GM18909 (cell line): Measurements from ENCODE around the gene WASF2.
"Not testable (repeated sequence)": the region's sequence is repeated elsewhere in the genome, so short reads cannot be mapped to it uniquely, and the experiment has no call there.

Experiments
- ATAC-seq: cut with Tn5 transposase; IDR thresholded peaks from one replicate; pipeline ENCODE4 v1.9.1; 2021; ENCODE audit warnings: mild to moderate bottlenecking; ENCODE audit not compliant: unreplicated experiment, poor library complexity

WASF2 gene, protein sequence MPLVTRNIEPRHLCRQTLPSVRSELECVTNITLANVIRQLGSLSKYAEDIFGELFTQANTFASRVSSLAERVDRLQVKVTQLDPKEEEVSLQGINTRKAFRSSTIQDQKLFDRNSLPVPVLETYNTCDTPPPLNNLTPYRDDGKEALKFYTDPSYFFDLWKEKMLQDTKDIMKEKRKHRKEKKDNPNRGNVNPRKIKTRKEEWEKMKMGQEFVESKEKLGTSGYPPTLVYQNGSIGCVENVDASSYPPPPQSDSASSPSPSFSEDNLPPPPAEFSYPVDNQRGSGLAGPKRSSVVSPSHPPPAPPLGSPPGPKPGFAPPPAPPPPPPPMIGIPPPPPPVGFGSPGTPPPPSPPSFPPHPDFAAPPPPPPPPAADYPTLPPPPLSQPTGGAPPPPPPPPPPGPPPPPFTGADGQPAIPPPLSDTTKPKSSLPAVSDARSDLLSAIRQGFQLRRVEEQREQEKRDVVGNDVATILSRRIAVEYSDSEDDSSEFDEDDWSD

DNA sequence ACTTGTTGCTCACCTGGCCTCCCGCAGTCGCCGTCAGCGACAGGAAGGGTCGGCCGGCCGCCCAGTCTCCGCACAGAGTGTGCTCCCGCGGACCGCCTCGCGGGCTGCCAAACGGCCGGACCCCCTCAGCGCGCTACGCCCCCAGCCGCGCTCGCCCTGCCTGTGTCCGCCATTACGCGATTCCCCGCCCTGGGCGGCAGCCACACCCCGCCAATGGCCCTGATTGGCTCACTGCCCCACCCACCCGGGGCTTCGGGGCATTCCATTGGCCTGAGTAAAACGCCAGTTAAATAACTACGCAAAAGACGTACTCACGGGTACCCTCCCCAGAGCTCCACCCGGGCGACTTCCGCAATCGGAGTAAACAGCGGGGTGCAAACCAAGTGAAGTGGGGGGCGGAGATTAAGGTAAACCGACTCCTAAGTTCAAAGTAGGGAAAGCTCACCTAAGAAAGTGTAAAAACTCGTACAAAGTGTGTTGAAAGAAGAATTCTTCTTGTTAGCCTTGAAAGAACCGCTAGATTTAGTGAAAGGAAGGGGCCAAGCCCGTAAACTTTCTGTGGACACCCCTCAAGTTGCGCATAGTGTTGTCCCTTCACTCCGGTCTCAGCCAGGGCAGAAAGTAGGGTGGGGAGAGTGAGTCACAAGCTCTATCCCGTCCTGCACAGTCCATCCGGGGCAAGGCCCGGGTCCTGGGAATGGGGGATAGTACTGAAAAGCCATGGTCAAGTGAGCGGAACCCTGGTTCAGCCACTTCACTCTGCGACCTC, at the start of gene WASF2:
Gene WASF2, minus strand, starts transcription at position 195 of the 769 bp plus-strand sequence. CDS start 61,277 bp downstream, outside the sequence.
- ATAC-seq, result peak; percentile 82

DNA sequence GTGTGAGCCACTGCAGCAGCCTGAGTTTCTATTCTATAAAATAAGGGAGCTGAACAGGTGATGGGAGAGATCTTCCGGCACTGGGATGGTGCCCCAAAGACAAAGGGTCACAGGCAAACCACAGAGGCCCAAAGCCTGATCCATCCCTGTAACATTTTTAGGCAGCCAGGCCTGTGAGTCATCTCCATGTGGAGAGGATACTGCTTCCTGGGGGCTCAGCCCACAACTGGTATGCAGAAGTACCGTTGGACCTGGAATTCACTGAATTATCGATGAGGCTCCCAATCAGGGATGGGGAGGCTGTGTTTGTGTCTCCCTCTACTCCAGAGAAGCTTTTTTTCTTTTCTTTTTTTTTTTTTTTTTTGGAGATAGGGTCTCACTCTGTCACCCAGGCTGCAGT, 48.8 kb upstream of the WASF2 start:
- ATAC-seq, result no peak

DNA sequence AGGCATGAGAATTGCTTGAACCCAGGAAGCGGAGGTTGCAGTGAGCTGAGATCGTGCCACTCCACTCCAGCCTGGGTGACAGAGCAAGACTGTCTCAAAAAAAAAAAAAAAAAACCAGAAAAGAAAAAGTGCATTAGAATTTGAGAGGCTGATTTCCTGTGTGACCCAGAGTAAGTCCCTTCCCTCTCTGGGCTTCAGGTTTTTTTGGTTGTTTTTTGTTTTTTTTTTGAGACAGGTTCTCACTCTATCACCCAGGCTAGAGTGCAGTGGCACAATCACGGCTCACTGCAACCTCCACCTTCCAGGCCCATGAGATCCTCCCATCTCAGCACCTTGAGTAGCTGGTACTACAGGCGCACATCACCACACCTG, 48.3 kb upstream of the WASF2 start:
- not testable (repeated sequence) for ATAC-seq

DNA sequence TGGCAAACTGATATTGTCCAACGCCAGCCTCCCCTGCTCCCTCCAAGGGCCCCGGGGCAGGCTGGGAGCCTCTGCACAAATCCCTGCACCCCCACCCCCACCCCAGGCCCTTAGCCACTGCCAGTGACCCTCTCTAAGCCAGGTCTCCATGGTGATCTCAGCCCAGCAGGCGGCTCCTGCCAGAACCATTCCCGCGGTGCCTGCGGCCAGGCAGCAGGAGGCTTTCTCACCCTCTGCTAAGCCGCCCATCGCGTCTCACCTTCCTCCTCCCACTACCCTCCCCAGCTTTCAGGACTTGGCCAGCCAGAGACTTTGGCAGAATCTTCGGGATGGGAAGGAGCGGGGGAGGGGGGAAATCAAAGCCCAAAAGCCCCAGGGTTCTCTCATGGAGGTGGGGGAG, 46.8 kb upstream of the WASF2 start:
- ATAC-seq, result no peak

DNA sequence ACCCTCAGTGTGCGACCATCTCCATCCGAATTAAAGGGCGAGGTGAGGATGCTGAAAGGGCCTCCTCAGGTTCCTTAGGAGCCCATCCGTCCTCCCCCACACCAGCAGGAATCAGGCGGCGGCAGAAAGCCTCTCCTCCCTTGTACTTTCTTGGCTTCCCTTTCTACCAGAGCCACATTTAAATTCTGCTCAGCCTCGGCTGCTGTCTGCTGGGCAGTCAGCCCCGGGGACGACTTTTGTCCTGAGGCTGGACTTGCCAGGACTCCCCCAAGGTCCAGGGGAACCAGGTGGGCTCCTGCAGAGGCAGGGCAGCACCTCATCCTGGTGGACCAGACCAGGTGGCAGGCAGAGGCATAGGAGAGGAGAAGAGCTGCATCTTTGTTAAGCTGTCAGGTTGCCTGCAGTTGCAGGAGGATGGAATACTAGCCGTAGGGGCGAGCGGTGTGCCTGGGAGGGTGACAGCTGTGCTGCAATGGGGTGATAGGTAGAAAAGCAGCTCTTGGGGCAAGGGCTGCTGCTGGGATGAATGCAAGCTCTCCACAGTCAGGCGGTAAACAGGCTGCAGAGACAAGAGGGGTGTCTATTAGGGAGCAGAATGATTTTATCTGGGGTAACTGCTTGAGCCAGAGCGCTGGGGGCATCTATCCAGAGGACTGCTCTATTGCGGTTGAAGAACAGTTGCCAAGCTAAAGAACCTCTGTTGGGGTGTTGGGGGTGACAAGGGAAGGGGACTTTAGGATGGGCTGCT, 46.2 kb upstream of the WASF2 start:
- no peak for ATAC-seq

DNA sequence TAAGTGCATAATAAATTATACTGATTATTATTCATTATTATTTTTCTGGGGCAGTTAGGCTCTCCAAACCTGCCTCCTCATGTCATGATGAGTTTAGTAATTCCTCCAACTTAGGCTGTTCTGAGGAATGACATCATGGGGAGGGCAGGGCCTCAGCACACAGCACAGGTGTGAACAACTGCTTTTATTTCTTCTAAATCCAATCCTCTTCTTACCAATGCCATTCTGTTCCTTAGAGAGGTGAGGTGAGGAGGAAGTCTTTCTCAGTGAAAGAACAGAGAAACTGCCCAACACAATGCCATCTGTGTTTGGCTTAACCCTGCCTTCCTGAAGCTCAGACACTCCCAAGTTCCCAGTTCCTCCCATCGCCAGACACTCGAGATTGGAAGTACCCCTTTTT, 45.4 kb upstream of the WASF2 start:
- no peak for ATAC-seq

DNA sequence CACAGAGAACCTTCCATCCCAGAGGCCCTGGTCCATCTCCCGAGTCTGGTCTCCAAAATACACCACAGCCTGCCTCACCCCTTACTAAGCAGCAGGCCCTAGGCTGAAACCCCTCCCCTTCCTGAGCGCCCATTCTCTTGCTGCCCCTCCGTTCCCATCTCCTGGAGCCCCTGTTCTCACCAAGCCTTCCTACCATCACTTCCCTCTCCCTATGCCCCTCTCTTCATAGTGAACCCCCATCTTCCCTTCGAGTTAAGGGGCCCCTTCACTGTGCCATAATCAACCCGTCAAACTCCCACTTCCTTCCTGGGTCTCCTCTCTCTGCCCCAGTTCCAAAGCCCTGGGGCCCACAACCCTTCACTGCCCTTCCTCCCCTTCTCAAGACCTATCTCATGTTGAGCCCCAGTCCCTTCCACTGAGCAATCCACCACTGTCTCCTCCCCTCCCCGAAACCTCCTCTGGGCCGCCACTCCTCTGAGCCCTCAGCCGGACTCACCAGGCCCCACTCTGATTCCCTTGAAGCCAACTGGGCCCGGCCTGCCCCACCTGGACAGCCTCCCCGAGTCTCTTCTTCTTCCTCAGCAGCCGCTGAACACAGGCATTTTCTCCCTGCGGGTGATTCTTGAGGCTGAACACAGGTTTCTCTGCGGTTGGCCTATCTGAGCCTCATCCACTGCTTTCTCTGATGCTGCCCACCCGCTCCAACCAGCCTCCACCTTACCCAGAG, 42.2 kb upstream of the WASF2 start:
- no peak for ATAC-seq

DNA sequence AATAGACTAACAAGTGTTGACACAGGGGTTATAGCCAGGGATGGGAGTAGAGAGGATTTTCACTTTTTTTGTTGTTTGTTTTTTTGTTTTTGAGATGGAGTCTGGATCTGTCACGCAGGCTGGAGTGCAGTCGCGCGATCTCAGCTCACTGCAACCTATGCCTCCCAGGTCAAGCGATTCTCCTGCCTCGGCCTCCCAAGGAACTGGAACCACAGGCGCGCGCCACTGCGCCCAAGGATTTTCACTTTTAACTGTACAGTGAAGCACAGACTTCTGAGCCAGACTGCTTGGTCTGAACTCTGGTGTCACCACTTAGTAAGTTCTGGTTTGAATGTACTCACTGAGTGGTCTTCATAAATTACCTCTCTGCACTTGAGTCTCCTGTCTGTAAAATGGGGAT, 40.2 kb upstream of the WASF2 start:
- no peak for ATAC-seq

DNA sequence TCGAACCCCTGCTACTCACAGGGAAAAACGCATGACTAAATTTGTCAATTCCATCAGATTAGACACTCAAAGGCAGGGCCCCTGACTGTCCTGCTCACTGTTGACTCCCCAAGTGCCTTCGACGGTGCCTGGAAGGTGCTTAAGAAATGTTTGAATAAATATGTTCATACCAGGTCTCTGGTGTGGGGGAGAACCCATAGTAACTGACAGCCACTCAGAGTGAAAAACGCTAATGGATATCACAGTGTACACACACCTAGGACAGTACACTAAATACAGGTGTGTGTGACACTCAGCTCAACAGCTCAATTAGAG, 39.7 kb upstream of the WASF2 start:
- ATAC-seq, result no peak

DNA sequence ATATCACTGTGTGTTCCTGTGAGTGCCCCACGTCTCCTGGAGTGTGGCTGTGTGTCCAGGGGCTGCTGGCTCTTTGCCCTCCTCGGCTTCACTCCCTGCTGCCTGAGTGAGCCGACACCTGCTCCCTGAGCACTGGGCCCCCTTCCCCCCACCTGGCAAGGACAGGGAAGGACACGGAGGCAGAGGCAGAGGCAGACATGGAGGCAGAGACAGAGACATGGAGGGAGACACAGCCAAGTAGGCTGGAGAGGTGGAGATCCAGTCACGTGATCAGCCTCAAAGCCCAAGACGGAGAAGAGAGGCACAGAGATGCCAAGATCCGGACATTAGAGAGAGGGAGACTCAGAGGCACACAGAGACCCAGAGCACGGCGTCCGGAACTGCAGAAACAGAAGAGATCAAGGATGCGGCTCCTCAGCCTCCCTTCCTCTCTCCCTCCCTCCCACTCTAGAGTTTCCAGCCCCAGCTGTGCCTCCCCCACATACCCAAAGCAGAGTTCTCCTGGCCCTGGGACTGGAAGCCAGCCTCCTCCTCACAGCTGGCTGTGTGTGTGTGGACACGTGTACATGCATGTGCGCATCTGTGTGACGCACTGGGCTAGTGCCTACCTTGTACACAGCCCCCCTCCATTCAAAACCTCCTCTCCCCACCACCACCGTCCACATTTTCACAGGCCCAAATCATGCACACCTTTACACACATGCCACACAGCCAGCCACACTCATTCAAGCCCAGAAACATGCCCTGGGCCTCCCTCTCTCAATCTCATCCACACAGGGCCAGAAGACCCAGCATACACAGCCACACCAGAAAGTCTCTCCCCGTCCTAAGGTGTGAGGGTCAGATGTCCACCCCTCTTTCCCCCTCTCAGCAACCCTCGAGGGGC, 39.1 kb upstream of the WASF2 start:
- no peak for ATAC-seq

DNA sequence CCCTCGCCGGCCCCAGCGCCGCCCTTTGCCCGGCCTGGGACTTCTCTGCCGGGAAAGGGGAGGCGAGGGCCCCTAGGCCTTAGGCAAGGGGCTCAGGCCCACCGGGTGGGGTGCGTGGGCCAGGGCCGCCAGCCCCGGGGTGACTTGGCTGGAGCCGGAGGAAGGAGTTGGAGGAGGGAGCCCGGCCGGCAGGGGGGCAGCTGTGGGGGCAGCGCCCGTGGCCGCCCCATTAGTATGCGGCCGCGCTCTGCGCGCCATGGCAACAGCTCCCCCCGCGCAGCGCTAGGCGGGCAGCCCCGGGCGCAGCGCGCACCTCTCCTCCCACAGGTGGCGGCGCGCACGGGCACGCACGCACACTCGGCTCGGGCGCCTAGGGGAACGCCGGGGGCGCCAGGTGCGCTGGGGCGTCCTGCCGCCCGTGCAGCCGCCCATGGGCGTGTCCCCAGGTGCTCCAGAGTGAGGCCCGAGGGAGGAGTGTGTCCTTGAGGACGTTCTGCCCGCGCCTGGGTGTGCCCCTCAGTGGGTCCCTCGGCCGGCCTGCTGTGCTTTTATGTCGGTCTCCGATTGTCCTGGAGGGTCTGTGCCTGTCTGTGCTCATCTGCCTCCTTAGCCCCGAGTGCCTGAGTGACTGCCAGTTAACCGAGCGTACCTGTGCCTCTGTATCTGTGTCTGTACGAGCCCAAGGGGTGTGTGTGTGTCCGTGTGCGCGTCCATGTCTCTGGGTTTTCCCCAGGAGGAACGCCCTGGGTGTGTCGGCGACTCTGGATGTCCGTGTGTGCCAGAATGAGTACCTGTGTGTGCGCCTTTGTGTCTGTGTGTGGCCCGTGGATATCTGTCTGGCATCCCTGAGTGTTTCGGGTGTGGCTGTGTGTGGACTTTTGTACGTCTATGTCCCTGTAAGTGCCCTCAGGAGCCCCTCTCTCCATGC, 38.2 kb upstream of the WASF2 start:
- ATAC-seq, result peak; percentile 37

DNA sequence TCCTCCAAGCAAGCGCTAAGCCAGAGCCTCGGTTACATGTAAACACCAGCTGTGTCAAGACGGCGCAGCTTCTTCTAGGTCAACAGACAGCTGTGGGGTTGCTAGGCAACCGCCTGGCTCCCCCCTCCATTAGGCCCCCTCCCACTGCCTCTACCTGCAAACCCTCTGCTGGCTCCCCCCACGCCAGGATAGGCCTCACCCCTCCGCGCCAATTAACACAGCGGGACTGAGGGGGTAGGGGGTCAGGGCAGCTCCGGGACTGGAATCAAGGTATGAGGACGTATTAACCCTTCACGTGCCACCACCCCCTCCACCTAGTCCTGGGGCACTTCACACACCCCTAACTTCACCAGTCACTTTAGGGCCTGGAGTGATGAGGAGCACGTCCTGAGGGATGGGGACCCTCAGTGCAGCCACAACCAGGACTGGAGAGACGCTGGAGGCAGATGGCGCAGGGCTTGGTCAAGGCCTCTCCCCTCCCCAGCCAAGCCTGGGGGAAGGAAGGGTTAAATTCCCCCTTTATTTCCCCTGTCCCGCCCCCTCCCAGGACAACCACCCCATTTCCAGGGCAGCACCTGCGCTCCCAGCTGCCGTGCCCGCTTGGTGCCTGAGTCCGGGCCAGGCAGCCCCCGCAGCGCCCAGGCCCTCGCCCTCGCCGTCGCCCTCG, 37.4 kb upstream of the WASF2 start:
- no peak for ATAC-seq

DNA sequence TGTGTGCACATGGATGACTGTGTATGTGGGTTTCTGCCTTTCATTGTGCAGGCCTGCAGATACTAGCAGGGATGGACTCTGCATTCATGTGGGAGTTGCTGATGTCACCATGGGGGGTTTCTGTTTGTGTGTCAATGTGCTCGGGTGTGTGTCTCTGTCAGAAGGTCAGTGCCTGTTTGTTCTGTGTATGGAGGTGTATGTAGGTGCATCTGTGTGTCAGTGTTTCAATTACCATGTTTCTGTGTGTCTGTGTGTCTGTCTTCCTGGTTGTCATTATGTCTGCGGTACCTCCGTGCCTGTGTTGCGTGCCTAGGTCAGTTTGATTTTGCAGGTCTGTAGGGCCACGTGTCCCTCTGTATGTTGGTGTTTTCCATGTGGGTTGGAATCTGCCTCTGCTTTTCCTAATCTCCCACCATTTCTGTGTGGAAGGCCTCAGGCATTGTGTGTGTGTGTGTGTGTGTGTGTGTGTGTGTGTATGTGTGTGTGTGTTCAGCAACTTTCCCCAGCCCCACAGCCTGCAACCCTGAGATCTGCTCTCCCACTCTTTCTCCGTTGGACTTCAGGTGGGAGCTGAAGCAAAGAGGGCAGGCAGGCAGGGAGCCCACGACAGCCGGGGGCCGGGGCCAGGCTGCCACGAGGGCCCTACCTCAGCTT, 36.7 kb upstream of the WASF2 start:
- no peak for ATAC-seq

DNA sequence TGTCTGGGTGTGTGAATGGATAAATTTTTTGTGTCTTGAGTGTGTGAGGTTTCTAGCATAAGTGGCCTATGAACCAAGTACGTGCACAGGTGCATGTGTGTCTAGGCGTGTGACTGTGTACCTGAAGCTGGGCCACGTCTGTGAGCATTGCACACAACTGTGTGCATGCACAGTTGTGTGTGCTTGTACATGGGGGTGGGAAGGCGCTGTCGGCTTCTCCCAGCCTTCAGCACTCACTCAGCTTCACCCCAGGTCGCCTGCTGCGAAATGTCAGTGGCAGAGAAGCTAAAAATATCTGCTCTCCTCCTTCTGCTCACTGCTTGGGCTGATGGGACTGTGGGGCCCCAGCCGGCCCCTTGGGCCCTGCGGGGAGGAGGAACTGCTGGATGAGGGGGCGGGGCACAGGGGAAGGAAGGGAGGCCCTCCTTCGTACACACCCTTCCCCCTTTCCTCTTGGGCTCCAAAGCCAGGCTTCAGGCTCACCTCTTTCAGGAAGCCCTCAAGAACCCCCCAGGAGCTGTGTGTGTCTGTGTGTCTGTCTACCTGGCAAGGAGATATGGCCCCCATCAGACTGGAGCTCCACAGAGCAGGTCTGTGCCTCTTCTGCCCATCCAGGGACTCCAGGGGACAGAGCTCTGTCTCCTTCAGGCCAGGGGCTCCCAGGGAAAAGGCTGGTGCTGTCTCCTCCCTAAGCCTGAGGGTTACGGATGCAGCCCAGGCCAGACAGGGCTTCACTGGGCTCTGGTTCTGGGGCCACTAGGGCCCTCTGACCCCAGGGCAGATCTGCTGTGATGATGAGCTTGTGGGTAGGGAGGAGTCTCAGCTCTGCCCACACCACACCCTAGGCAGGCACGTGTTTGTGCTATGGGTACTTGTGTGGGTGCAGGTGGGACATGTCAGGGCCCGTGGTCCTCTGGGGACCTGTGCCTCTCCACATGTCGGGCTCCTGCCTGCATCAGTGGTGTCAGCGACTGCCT, 35.6 kb upstream of the WASF2 start:
- ATAC-seq, result peak; percentile 60

DNA sequence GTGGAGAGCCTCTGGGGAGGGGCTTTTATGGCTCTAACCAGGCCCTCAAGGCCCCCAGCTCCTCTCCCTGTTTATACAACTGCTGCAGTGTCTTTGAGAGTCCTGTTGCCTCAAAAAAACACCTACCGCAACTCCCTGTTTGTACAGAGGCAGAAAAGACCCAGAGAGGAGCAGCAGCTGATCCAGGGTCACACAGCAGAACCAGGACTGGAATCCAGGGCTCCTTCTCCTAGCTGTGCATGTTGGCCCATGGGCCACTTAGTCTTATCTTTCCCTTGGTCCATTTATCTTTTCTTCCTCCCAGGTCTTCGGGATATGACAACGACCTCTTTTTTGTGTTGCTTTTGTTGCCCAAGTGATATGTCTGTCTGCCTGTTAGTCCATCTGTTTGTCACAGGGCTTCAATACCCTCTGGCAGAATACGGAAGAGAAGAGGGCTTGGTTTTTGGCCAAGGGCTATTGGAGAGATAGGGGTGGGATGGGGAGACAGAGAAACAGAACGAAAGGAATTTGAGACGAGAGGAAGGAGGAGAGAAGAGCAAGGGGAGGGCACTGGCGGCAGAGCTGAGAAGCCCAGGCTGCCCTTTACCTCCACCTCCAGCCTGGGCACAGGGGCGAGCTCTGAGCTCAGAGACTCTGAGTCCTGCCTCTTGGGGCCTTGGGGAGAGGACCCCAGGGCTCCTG, 33.5 kb upstream of the WASF2 start:
- ATAC-seq, result no peak
